Type B pancreatic cell (in vitro differentiated cells): ENCODE measurements around the gene CLEC18A. TPM values are rescaled to one million over a fixed set of nuclear protein-coding genes. Genes with fewer than 3 reads are reported as not detected.

Source experiments
- DNase-seq: peaks from one replicate; pipeline ENCODE4 v3.0.0; 2021; ENCODE audit warnings: mixed read lengths; ENCODE audit not compliant: unreplicated experiment; ENCODE audit errors: extremely low spot score
- H3K27ac Mint-ChIP-seq: 2 replicates; pipeline ENCODE4 v1.8.0; 2021; ENCODE audit warnings: mild to moderate bottlenecking, mixed read lengths
- H3K27me3 Mint-ChIP-seq: 2 replicates; pipeline ENCODE4 v1.8.0; 2021; ENCODE audit warnings: mixed read lengths
- H3K36me3 Mint-ChIP-seq: 2 replicates; pipeline ENCODE4 v1.8.0; 2021; ENCODE audit warnings: mixed read lengths
- H3K4me1 Mint-ChIP-seq: one replicate; pipeline ENCODE4 v1.8.0; 2021; ENCODE audit warnings: mixed read lengths; ENCODE audit not compliant: unreplicated experiment
- H3K4me3 Mint-ChIP-seq: 2 replicates; pipeline ENCODE4 v1.8.0; 2021; ENCODE audit warnings: mild to moderate bottlenecking, mixed read lengths
- H3K9me3 Mint-ChIP-seq: 2 replicates; pipeline ENCODE4 v1.8.0; 2021; ENCODE audit warnings: mixed read lengths
- total RNA-seq: library from RNA; stranded (reverse); gene quantifications from 2 replicates; pipeline ENCODE4 v1.2.1, GENCODE V29; 2021; ENCODE audit warnings: low replicate concordance
- TF ChIP-seq, protein P1 (sequence below): fragments of 200-600 bp; sonication (generic); conservative IDR thresholded peaks from 2 replicates; pipeline ENCODE4 v1.5.0; 2021; ENCODE audit warnings: antibody characterized with exemption, mild to moderate bottlenecking

CLEC18A gene
- total RNA-seq, 1 donor from 2014 or later, result 5.4 TPM

DNA sequence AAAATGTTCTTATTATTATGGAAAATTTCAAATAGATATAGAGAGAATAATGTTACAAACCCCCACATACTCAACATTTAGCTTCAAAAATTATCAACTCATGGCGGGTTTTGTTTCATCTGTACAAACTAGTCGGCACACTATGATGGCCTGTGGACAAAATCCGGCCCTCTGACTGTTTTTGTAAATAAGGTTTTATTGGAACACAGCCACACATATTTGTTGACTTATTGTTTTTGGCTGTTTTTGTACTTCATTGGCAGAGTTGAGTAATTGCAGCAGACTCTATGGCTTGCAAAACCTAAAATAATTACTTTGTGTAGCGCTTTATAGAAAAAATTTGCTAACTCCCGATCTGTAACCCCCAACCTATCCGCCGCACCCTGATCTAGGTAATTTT is 41.4 kb upstream of the CLEC18A start:
- peaks cover 12% of the 10 kb centered on the region for H3K36me3 Mint-ChIP-seq
- no peaks in the 10 kb centered on the region for H3K27me3 Mint-ChIP-seq
- no peak overlapping the region for H3K4me3 Mint-ChIP-seq
- no peak overlapping the region for H3K27ac Mint-ChIP-seq
- TF ChIP-seq, protein P1, sequence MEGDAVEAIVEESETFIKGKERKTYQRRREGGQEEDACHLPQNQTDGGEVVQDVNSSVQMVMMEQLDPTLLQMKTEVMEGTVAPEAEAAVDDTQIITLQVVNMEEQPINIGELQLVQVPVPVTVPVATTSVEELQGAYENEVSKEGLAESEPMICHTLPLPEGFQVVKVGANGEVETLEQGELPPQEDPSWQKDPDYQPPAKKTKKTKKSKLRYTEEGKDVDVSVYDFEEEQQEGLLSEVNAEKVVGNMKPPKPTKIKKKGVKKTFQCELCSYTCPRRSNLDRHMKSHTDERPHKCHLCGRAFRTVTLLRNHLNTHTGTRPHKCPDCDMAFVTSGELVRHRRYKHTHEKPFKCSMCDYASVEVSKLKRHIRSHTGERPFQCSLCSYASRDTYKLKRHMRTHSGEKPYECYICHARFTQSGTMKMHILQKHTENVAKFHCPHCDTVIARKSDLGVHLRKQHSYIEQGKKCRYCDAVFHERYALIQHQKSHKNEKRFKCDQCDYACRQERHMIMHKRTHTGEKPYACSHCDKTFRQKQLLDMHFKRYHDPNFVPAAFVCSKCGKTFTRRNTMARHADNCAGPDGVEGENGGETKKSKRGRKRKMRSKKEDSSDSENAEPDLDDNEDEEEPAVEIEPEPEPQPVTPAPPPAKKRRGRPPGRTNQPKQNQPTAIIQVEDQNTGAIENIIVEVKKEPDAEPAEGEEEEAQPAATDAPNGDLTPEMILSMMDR, result no peak
- no peaks in the 10 kb centered on the region for H3K9me3 Mint-ChIP-seq
- no peak for DNase-seq
- H3K4me1 Mint-ChIP-seq, result peaks cover 4% of the 10 kb centered on the region

DNA sequence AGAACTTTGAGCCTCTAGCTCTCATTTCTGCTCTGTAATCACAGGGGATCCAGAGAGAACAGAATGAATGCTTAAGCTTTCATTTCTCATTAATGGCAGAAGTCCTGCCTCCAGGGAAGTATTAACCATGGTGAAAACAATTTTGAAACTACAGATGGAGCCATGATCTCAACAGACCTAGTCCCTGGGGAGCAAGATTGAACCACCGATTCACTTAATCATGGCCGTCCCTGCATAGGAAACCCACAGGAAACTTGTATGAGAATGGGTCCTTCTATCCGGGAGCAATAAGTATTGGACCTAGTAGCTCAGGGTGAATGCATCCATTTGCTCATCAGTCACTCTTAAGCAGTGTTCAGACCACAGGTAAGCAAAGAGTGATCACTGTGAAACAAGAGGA is 40.2 kb upstream of the CLEC18A start:
- TF ChIP-seq, protein P1, result no peak
- peaks cover 12% of the 10 kb centered on the region for H3K36me3 Mint-ChIP-seq
- H3K4me3 Mint-ChIP-seq, result no peak overlapping the region
- H3K27me3 Mint-ChIP-seq, result no peaks in the 10 kb centered on the region
- peaks cover 4% of the 10 kb centered on the region for H3K4me1 Mint-ChIP-seq
- no peak overlapping the region for H3K27ac Mint-ChIP-seq
- no peaks in the 10 kb centered on the region for H3K9me3 Mint-ChIP-seq
- DNase-seq, result no peak

DNA sequence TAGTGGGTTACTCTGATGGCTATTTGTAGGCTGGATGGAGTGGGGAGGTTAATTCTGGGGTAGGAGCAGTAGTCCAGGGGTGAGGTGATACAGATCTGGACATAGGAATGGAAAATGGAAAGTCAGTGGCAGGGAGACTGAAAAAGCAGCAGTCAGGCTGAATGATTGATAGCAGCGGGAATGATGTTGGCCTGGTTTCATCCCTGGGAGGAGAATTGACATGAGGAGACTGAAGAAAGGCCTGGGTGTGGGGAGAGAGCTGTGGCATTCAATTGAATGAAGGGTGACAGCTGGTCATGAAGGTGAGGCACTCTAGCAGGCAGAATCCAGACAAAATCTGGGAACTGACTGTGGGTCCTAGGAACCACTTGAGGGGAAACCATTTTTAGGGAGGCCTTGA is 34.7 kb upstream of the CLEC18A start:
- DNase-seq, result no peak
- TF ChIP-seq, protein P1, result no peak
- Mint-ChIP-seq H3K4me1 (peaks cover 24% of the 10 kb centered on the region), H3K9me3 (no peaks in the 10 kb centered on the region), H3K4me3 (no peak overlapping the region), H3K27me3 (no peaks in the 10 kb centered on the region), H3K27ac (no peak overlapping the region), H3K36me3 (peaks cover 10% of the 10 kb centered on the region)

DNA sequence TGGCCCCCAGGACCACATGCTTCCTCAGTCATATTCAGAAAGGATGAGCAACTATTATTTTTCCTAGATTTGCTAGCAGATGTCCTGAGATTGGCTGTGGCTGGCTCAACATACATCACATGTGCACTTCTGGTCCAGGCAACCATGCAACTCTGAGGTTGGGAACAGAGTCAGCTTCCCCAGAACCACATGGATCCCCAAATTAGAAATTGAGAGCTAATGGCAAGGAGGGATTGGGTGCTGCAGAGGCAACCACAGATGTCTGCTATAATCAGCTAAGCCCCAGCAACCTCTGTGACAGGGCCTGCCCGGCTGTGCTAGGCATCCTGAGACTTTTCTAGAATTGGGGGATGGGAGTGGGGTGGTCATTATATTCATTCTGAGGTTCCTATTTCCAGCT is 33.8 kb upstream of the CLEC18A start:
- peak overlapping the region; percentile 85 for H3K27ac Mint-ChIP-seq
- no peak for DNase-seq
- H3K4me1 Mint-ChIP-seq, result peaks cover 22% of the 10 kb centered on the region
- H3K4me3 Mint-ChIP-seq, result peak overlapping the region; percentile 64
- TF ChIP-seq, protein P1, result no peak
- H3K27me3 Mint-ChIP-seq, result no peaks in the 10 kb centered on the region
- H3K36me3 Mint-ChIP-seq, result peaks cover 10% of the 10 kb centered on the region
- H3K9me3 Mint-ChIP-seq, result no peaks in the 10 kb centered on the region

DNA sequence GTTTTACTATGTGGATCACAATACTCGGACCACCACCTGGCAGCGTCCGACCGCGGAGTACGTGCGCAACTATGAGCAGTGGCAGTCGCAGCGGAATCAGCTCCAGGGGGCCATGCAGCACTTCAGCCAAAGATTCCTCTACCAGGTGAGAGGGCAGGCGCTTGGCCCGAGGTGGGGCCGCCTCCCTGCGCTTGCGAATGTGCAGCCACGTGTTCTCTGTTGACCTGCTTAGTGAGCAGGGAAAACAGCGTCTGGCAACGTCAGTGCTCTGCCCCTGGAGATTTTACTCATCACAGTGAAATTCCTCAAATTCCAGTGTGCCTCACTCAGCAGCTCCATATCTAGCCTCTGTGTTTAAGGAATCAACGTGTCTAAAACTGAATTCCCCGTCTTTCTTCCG is 33.4 kb upstream of the CLEC18A start:
- peaks cover 11% of the 10 kb centered on the region for H3K36me3 Mint-ChIP-seq
- H3K4me1 Mint-ChIP-seq, result peaks cover 20% of the 10 kb centered on the region
- peak overlapping the region; percentile 85 for H3K27ac Mint-ChIP-seq
- H3K9me3 Mint-ChIP-seq, result no peaks in the 10 kb centered on the region
- peak overlapping the region; percentile 64 for H3K4me3 Mint-ChIP-seq
- H3K27me3 Mint-ChIP-seq, result no peaks in the 10 kb centered on the region
- TF ChIP-seq, protein P1, result no peak
- DNase-seq, result no peak

DNA sequence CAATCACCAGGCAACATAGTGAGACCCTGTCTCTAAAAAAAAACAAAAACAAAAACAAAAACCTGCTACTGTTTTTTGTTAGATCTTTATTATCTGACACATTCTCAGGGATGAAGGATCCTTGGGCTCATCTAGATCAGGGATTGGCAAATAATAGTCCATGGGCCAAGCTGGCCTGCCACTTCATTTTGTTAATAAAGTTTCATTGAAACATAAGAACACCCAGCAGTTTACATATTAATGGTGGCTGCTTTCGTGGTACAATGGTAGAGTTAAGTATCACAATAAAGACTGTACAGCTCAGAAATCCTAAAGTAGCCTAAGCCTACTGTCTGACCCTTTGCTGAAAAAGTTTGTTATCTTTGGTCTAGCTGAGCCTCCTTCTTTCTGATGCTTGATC is 32.9 kb upstream of the CLEC18A start:
- H3K36me3 Mint-ChIP-seq, result peaks cover 11% of the 10 kb centered on the region
- TF ChIP-seq, protein P1, result no peak
- peak overlapping the region; percentile 64 for H3K4me3 Mint-ChIP-seq
- no peak for DNase-seq
- H3K9me3 Mint-ChIP-seq, result no peaks in the 10 kb centered on the region
- H3K27me3 Mint-ChIP-seq, result no peaks in the 10 kb centered on the region
- H3K4me1 Mint-ChIP-seq, result peaks cover 20% of the 10 kb centered on the region
- H3K27ac Mint-ChIP-seq, result peak overlapping the region; percentile 85
